ENCODE measurements around the gene CMIP.

CMIP gene

GRCh38 chr16:81592353-81592866 lies 147.8 kb downstream of the CMIP start:
- DNase-seq: no peak

- DNase-seq: no peak
These were observed 148.9 kb downstream of the CMIP start for GRCh38 chr16:81593481-81593880.

GRCh38 chr16:81595629-81596292 lies 151.2 kb downstream of the CMIP start:
- DNase-seq: no peak

- no peak for DNase-seq
These were observed 152.6 kb downstream of the CMIP start for GRCh38 chr16:81597079-81597658.

- DNase-seq: no peak
These were observed 153.5 kb downstream of the CMIP start for GRCh38 chr16:81598083-81598482.

- no peak for DNase-seq
These were observed 154.6 kb downstream of the CMIP start for GRCh38 chr16:81599034-81599744.

GRCh38 chr16:81600275-81600674 lies 155.7 kb downstream of the CMIP start:
- DNase-seq: no peak

- no peak for DNase-seq
These were observed 156.4 kb downstream of the CMIP start for GRCh38 chr16:81601008-81601428.

GRCh38 chr16:81601601-81602255 lies 157.1 kb downstream of the CMIP start:
- no peak for DNase-seq

- no peak for DNase-seq
These were observed 157.7 kb downstream of the CMIP start for GRCh38 chr16:81602256-81602776.

GRCh38 chr16:81602792-81603191 lies 158.2 kb downstream of the CMIP start:
- no peak for DNase-seq

- DNase-seq: no peak
These were observed 160.4 kb downstream of the CMIP start for GRCh38 chr16:81604960-81605383.

- no peak for DNase-seq
These were observed 161.4 kb downstream of the CMIP start for GRCh38 chr16:81606039-81606438.

GRCh38 chr16:81607006-81607405 lies 162.4 kb downstream of the CMIP start:
- DNase-seq: no peak

- no peak for DNase-seq
These were observed 163.4 kb downstream of the CMIP start for GRCh38 chr16:81607805-81608522.

GRCh38 chr16:81608523-81609209 lies 164.1 kb downstream of the CMIP start:
- no peak for DNase-seq

GRCh38 chr16:81609323-81609892 lies 164.8 kb downstream of the CMIP start:
- no peak for DNase-seq

GRCh38 chr16:81610144-81610842 lies 165.7 kb downstream of the CMIP start:
- DNase-seq: no peak

GRCh38 chr16:81610936-81611335 lies 166.3 kb downstream of the CMIP start:
- no peak for DNase-seq

- DNase-seq: no peak
These were observed 167.1 kb downstream of the CMIP start for GRCh38 chr16:81611721-81612120.
